ENCODE results near the gene EXOSC10. TPM values are rescaled to one million over a fixed set of nuclear protein-coding genes. Genes with fewer than 3 reads are reported as not detected.
A peak's percentile ranks its signal among the peaks of the same experiment; 100 is the strongest.
"Not testable (repeated sequence)": the region's sequence is repeated elsewhere in the genome, so short reads cannot be mapped to it uniquely, and the experiment has no call there.

EXOSC10 gene
- total RNA-seq, 1 donor from 2014 or later: 108 TPM

GRCh38 chr1:11039351-11040104 is 60.1 kb downstream of the EXOSC10 start:
- no peaks in the 10 kb centered on the region for H3K9me3 Mint-ChIP-seq
- no peak for DNase-seq

GRCh38 chr1:11037740-11038182 is 61.9 kb downstream of the EXOSC10 start:
- H3K4me3 Mint-ChIP-seq: no peak overlapping the region
- CTCF ChIA-PET: interaction anchor here (0.6 to 6.4 kb wide), 42 partner anchors 8 to 870 kb away, joined by 3 to 101 read pairs (median 4); partner anchors contain the start of genes CLCN6, EXOSC10, FBXO6 and MASP2
- H3K4me1 Mint-ChIP-seq: peaks cover 4% of the 10 kb centered on the region

More at GRCh38 chr1:11039351-11040104, 60.1 kb downstream of the EXOSC10 start:
- Mint-ChIP-seq H3K36me3 (ENCODE audit: low read depth) (no peaks in the 10 kb centered on the region), H3K27ac (no peak overlapping the region), H3K4me1 (peaks cover 4% of the 10 kb centered on the region), H3K4me3 (no peak overlapping the region), H3K27me3 (peaks cover 6% of the 10 kb centered on the region)
- intact Hi-C loops (cut with micrococcal nuclease): no loop called here
- POLR2A ChIA-PET: interaction anchor here (0.6 kb wide), 1 partner anchor 36 kb away, joined by 5 read pairs; no protein-coding TSS in a partner anchor
- CTCF ChIA-PET: interaction anchor here (0.6 to 6.4 kb wide), 4 partner anchors 194 to 608 kb away, joined by 3 to 101 read pairs (median 15); no protein-coding TSS in a partner anchor
- TF ChIP-seq CTCF (IDR thresholded peaks at IDR 0.05): no peak
- ATAC-seq (ENCODE audit: low read depth): no peak

GRCh38 chr1:11037019-11037739 is 62.5 kb downstream of the EXOSC10 start:
- H3K4me3 Mint-ChIP-seq; H3K27me3 Mint-ChIP-seq; H3K27ac Mint-ChIP-seq; H3K36me3 Mint-ChIP-seq (ENCODE audit: low read depth); ATAC-seq (ENCODE audit: low read depth); H3K4me1 Mint-ChIP-seq; DNase-seq; H3K9me3 Mint-ChIP-seq: not testable (repeated sequence)
- POLR2A ChIA-PET: interaction anchor here (0.6 to 1.5 kb wide), 6 partner anchors 22 to 931 kb away, joined by 3 to 14 read pairs (median 6); no protein-coding TSS in a partner anchor
- intact Hi-C loops (cut with micrococcal nuclease): loop anchor here (1.0 to 2.0 kb wide), 6 partner anchors 23 to 858 kb away; partner anchors contain the start of gene SRM
- CTCF ChIA-PET: interaction anchor here (0.6 to 6.4 kb wide), 41 partner anchors 8 to 871 kb away, joined by 3 to 101 read pairs (median 4); partner anchors contain the start of genes CLCN6, EXOSC10, FBXO6 and MASP2

More at GRCh38 chr1:11037740-11038182, 61.9 kb downstream of the EXOSC10 start:
- peak; percentile 96 for ATAC-seq (ENCODE audit: low read depth)
- POLR2A ChIA-PET: interaction anchor here (0.6 to 1.5 kb wide), 4 partner anchors 23 to 870 kb away, joined by 3 to 14 read pairs (median 5); no protein-coding TSS in a partner anchor
- Mint-ChIP-seq H3K27me3 (peaks cover 6% of the 10 kb centered on the region), H3K36me3 (ENCODE audit: low read depth) (no peaks in the 10 kb centered on the region), H3K9me3 (no peaks in the 10 kb centered on the region), H3K27ac (no peak overlapping the region)
- intact Hi-C loops (cut with micrococcal nuclease): loop anchor here (1.0 to 2.0 kb wide), 6 partner anchors 23 to 857 kb away; partner anchors contain the start of gene SRM
- peak; percentile 57 for TF ChIP-seq CTCF (IDR thresholded peaks at IDR 0.05)
- DNase-seq: peak; percentile 72

GRCh38 chr1:11031624-11032262 is 67.9 kb downstream of the EXOSC10 start:
- ChIA-PET CTCF (interaction anchor here (0.6 kb wide), 1 partner anchor 202 kb away, joined by 4 read pairs; no protein-coding TSS in a partner anchor), POLR2A (no interaction called here)
- H3K4me1 Mint-ChIP-seq: no peaks in the 10 kb centered on the region
- no peak for TF ChIP-seq CTCF (IDR thresholded peaks at IDR 0.05)
- H3K36me3 Mint-ChIP-seq (ENCODE audit: low read depth): peaks cover 22% of the 10 kb centered on the region
- no peak for DNase-seq
- intact Hi-C loops (cut with micrococcal nuclease): no loop called here
- no peaks in the 10 kb centered on the region for H3K27me3 Mint-ChIP-seq
- H3K27ac Mint-ChIP-seq: no peak overlapping the region
- no peak for ATAC-seq (ENCODE audit: low read depth)
- H3K4me3 Mint-ChIP-seq: no peak overlapping the region
- H3K9me3 Mint-ChIP-seq: no peaks in the 10 kb centered on the region

- DNase-seq (no peak), ATAC-seq (ENCODE audit: low read depth) (no peak)
- Mint-ChIP-seq H3K27ac (no peak overlapping the region), H3K9me3 (no peaks in the 10 kb centered on the region), H3K4me1 (no peaks in the 10 kb centered on the region), H3K36me3 (ENCODE audit: low read depth) (peaks cover 31% of the 10 kb centered on the region), H3K4me3 (no peak overlapping the region), H3K27me3 (no peaks in the 10 kb centered on the region)
- intact Hi-C loops (cut with micrococcal nuclease): no loop called here
- POLR2A ChIA-PET: interaction anchor here (0.7 kb wide), 1 partner anchor 19 kb away, joined by 4 read pairs; no protein-coding TSS in a partner anchor
- CTCF ChIA-PET: interaction anchor here (0.6 kb wide), 1 partner anchor 199 kb away, joined by 4 read pairs; no protein-coding TSS in a partner anchor
- TF ChIP-seq CTCF (IDR thresholded peaks at IDR 0.05): no peak
These were observed 68.8 kb downstream of the EXOSC10 start for GRCh38 chr1:11030865-11031264.
